NCI-H2107 (cell line): ENCODE measurements around the gene DMXL2.
"Not testable (repeated sequence)": the region's sequence is repeated elsewhere in the genome, so short reads cannot be mapped to it uniquely, and the experiment has no call there.

Source experiments
- DNase-seq: peaks from one replicate; lab custom pipeline; 2025; lab: John Stamatoyannopoulos, UW

Gene DMXL2

GRCh38 chr15:51621936-51622603, 501 bp downstream of the DMXL2 start:
- DNase-seq, result no peak

DNA sequence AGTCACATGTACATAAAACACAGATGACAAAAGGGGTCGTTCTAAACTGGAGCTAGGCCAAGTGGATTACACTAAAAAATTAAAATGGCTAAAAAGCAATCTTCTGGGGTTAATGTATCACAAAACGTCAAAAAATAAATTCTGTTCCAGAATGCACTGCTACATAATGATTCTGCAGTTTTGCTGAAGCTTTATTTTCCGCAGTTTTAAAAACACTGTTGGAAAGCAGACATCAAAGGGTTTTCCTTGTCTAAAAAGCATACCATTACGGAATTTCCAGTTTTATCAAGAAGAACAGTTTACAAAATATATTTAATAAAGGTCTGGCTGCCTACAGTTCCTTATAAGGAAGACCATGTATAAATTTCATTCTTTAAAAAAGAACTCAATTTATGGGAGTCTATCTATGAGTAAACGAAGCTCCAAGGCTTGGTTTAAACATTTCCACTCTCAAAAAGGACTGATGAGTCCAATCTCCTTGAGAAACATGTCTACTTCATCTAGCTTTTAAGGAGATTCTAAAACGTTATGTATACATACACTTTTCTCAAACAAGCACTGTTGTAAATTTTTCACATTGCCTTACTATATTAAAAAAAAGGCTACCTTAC, 1.3 kb downstream of the DMXL2 start:
- no peak for DNase-seq

DNA sequence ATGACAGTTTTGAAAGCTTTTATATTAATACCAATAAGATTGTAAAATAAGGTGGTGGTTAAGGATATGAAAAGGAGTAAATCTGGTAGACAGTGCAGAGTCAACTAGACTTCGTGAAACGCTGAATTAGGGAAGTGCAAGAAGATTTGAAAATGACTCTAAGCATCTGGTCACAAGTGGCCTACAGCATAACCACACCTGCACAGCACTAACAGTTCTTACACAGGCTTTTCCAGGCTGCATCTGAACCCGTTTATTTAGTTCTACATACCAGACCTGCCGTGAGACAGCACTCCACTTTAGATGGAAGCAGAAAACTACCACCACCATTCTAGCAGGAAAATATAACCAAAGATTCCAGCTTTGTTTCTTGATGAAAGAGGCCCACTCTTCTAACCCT, 1.9 kb downstream of the DMXL2 start:
- DNase-seq, result no peak

- DNase-seq, result no peak
These were observed 2.4 kb downstream of the DMXL2 start for GRCh38 chr15:51620122-51620521.

DNA sequence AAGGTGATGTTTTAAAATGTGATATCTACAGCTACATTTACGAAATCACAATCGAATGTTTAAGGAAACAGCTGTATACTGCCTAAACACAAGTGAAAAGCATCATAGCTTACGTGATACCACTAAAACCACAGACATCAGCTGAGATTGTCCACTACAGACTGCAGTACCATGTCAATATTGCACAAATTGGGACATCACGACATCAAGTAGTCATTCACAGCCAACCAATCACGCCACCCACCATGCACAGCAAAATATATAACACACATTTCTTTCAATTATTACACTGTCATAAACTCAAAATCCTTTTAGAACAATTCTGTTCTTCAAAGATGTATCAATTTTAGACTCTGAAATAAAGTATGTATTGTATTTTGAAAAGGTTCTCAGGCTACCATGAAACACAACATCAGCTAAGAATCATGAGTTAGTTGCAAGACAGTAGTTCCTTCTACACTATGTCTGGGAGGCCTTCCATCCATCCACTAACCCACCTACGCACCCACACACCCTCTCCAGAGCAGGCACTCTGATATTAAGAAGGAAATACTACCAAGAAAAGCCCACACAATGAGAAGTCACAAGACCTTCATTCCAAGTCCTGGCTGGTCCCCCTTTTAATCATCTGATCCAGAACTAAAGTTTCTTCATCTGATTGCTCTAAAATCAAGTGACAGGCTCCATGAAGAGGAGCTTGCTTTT, 3.1 kb downstream of the DMXL2 start:
- DNase-seq, result no peak

DNA sequence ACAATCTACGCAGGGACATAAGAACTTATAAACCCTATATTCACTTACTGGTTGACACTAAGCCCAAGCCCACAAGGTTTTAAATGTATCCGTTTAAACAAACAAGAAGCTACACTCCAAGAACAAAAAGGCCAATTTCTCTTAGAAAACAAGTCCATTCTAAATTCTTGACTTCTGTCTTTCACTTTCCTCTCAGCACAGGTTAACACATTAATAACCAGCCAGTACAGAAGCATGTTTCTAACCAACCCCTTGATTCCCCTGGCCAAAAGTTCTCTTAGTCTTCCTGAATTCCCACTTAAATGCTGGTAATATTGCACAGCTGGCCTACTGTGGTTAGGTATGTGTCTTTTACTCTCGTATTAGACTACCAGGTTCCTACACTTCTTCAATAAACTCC, 4.7 kb downstream of the DMXL2 start:
- no peak for DNase-seq

DNA sequence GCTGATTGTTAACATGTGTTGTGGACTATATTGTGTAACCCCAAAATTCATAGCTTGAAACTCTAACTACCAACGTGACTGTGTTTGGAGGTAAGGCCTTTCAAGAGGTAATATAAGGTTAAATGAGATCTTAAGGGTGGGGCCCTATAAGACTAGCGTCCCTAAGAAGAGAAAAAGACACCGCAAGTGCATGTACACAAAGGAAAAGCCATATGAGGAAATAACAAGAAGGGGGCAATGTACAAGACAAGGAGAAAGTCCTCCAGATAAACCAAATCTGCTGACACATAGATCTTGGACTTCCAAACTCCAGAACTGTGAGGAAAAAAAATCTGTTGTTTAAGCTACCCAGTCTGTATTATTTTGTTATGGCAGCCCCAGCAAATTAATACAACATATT, 8.6 kb downstream of the DMXL2 start:
- no peak for DNase-seq

- not testable (repeated sequence) for DNase-seq
These were observed 9.9 kb downstream of the DMXL2 start for GRCh38 chr15:51612669-51613068.

DNA sequence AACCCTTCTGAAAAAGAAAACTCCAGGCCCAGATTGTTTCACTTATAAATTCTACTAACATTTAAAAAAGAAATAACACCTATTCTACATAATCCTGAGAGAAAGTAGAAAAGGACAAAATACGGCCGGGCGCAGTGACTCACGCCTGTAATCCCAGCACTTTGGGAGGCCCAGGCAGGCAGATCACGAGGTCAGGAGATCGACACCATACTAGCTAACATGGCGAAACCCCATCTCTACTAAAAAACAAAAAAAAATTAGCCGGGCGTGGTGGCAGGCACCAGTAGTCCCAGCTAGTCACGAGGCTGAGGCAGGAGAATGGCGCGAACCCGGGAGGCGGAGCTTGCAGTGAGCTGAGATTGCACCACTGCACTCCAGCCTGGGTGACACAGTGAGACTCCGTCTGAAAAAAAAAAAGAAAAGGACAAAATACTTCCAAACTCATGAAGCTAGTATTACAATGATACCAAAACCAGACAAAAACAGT, 19.1 kb downstream of the DMXL2 start:
- DNase-seq, result not testable (repeated sequence)

- no peak for DNase-seq
These were observed 19.6 kb downstream of the DMXL2 start for GRCh38 chr15:51603002-51603401.

DNA sequence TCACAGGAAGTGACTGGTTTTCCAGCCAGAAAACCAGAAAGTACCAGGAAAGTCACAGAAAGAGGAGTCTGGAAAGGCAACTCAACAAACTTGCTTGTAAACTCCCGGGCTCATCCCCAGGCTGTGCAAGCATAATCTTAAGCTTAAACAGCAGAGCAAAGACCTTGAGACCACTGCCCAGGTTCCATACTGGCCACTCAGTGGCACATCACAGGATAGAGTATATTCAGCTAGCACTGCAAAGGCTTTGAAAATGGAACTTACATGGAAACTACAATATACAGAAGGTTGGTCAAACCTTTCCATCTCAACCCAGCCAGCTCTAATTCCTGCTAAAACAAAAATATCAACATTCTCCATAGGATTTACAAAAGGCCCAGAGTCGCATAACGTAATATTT, 20.1 kb downstream of the DMXL2 start:
- DNase-seq, result no peak

GRCh38 chr15:51601801-51602200, 20.8 kb downstream of the DMXL2 start:
- DNase-seq, result no peak

DNA sequence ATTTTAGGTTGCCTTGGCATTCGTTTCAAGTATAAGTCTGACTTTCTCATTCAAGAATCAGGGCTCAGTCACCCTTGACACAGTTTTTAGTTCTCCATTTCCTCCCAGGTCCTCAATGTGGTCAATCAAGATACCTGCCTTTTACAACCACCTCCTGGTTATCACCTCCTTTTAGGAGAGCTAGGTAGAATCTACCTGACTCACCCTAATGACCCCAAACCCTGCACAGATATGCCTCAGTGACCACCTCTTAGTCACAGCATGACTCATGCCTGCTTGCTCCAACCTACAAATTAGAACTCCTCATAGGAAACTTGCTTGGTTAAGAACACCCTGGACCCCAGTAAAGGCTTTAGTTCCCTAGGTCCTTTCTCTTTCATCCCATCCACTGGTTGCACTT, 22.5 kb downstream of the DMXL2 start:
- no peak for DNase-seq

- no peak for DNase-seq
These were observed 32.5 kb downstream of the DMXL2 start for GRCh38 chr15:51589881-51590568.

- no peak for DNase-seq
These were observed 33.6 kb downstream of the DMXL2 start for GRCh38 chr15:51588966-51589365.

- DNase-seq, result no peak
These were observed 36.6 kb downstream of the DMXL2 start for GRCh38 chr15:51585986-51586385.

GRCh38 chr15:51580982-51581381, 41.6 kb downstream of the DMXL2 start:
- no peak for DNase-seq

- no peak for DNase-seq
These were observed 42.2 kb downstream of the DMXL2 start for GRCh38 chr15:51580385-51580784.

DNA sequence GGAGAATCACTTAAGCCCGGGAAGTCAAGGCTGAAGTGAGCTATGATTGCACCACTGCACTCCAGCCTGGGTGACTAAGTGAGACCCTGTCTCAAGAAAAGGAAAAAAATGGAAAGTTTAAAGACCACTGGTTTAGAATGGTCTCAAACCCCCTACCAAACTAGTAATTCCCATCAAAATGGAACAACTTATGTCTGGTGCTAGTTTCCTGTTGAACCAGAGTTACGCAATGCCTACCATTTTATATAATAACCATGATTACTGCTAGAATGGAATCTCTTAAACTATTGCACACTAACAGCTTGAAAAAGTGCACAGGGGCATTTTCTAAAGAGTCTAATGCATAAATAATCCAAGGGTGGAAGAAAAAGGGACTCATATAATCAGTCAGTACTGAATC, 43.6 kb downstream of the DMXL2 start:
- DNase-seq, result no peak

DNA sequence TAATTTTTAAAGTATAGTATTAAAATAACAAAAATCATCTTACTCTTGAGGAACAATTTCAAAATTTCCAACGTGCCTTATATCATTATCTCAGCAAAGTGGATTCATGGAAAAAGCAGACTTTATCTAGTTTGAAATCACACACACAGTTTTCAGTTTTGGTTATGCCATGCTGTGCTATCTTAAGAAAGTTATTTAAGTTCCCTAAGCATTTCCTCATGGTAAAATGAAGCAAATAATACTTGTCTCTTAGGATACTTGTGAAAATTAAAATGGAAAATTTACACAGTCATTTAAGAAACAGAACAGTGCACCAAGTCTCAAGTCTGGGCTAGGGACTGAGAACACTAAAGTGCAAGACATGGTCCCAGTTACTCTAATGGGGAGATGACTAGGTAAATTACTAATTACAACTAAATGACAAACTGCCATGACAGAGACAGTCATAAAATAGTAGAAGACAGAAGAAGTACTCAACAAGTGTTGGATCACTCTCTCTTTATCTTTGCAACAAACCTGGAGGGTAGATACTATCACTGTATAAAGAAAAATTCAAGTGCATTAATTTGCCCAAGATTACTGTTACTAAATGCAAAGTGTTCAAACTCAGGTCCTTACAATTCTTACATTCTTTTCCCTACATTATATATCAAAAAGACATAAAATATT, 44.8 kb downstream of the DMXL2 start:
- DNase-seq, result no peak

DNA sequence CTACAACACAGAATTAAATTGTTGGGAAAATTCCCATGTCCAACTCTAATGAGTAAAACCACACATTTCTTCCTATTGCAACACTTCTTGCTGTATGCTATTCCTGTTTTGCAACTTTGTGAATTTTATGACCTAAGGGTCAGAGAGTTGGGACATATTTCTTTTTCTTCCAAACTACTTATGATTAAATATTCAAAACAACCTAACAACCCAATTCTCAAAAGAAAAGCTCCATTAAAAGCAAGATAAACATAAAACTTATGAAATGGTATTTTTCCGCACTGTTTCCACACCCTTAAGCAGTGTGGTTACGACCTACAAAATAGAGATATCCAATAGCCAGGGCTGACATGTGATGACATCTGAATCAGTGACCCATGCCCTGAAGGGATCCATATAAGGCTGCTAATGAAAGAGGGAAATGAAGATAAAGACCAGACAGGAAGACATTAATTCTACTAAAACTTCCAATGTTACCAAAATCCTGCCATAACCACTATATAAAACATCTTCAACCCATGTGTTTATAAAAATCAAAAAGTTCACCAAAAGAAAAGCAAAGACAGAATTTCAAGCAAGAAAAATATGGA, 45.6 kb downstream of the DMXL2 start:
- DNase-seq, result no peak
